HL-60 (cell line): Measurements from ENCODE around the gene CASQ1.

Experiments used
- DNase-seq, 2 experiments: peaks; one replicate each; pipeline ENCODE4 v3.0.0-alpha.2; 2010 to 2020; ENCODE audit warnings: low read depth in 1 of 2, low spot score in 1 of 2
- H3K27ac ChIP-seq: fragments of 250-450 bp; sonication (Bioruptor Pico); replicated peaks from 2 replicates; pipeline ENCODE4 v1.5.1; 2020; ENCODE audit warnings: mild to moderate bottlenecking, moderate library complexity
- H3K27me3 ChIP-seq: fragments of 250-450 bp; sonication (Bioruptor Pico); 2 replicates; pipeline ENCODE4 v1.5.1; 2021; ENCODE audit warnings: mild to moderate bottlenecking, moderate library complexity; ENCODE audit not compliant: insufficient read depth, poor library complexity, severe bottlenecking
- H3K4me3 ChIP-seq: replicated peaks from 2 replicates; pipeline ENCODE4 v1.5.1; 2011; ENCODE audit warnings: mild to moderate bottlenecking, control low read depth, low read length; ENCODE audit not compliant: insufficient read depth
- GABPA ChIP-seq: IDR thresholded peaks from 2 replicates; pipeline ENCODE4 v1.6.1; 2012; ENCODE audit warnings: low read depth
- POLR2AphosphoS5 ChIP-seq: IDR thresholded peaks from 2 replicates; pipeline ENCODE4 v1.6.1; 2012; ENCODE audit warnings: low read depth
- SPI1 ChIP-seq: IDR thresholded peaks from 2 replicates; pipeline ENCODE4 v1.6.1; 2012; ENCODE audit warnings: low read depth, mild to moderate bottlenecking, borderline replicate concordance
- long read RNA-seq: library from polyadenylated mRNA; unstranded; transcript quantifications from one replicate; pipeline ENCODE4 v2.0.0, GENCODE V29; 2020
- TF ChIP-seq, protein P1 (sequence below): IDR thresholded peaks from 2 replicates; pipeline ENCODE4 v1.6.1; 2012; ENCODE audit warnings: low read depth; ENCODE audit not compliant: insufficient replicate concordance
- TF ChIP-seq, protein P2 (sequence below): IDR thresholded peaks from one replicate; pipeline ENCODE4 v1.5.1; 2011; ENCODE audit warnings: low read length, control low read depth, inconsistent platforms; ENCODE audit not compliant: insufficient read depth

CASQ1 gene
- long read RNA-seq = 0 reads

DNA sequence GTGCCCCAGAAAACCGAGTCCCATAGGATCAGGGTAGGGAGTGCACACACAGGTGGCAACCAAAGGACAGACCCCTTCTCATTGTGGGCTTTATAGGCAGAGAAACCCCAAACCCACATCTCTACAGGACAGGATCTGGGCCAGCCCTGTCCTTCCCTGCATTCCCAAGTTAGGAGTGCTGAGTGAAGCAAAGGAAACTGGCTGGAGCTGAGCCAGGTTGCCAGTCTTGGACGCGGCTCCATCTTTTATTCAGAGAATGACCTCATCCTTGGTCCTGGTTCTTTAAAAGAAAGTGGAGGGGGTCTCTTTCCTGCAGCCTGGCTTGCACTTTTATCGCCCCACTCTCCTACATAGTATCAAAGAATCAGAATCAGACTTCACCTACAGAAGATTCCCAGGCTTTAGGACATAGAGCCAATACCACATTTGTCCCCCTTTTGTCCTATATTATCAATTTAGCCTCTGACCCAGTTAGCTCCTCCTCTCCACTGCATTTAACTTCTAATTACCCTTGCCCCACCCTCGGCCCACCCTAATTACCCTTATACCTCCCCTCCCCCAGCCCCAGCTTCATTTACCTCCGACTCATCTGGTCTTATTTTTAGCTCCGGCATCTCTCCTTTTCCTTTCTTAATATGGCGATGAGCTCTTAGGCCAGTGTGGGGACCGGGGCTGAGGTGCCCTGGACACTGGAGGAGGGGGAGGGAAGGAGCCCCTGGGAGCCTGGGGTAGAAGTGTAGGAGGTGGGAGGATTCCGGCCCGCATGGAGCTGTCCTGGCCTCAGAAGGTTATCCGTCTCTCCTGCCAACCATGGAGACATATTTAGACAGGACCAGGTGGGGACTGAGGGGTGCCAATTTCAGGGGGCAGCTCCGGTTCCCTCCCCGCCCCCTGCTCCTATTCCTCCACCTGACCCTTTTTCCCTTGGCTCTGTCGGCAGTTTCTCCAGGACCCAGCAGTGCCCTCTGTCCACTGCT is at the start of gene CASQ1:
Gene CASQ1 (plus strand): TSS at position 927 of the 977 bp plus-strand sequence. CDS start 177 bp downstream, outside the sequence.
- H3K27me3 ChIP-seq = no peaks in the 10 kb centered on the region
- DNase-seq = no peak
- no peak within 1 kb of the TSS for H3K27ac ChIP-seq
- no peak within 1 kb of the TSS for H3K4me3 ChIP-seq
- TF ChIP-seq SPI1 (no peak), GABPA (no peak)
- TF ChIP-seq, protein P1, sequence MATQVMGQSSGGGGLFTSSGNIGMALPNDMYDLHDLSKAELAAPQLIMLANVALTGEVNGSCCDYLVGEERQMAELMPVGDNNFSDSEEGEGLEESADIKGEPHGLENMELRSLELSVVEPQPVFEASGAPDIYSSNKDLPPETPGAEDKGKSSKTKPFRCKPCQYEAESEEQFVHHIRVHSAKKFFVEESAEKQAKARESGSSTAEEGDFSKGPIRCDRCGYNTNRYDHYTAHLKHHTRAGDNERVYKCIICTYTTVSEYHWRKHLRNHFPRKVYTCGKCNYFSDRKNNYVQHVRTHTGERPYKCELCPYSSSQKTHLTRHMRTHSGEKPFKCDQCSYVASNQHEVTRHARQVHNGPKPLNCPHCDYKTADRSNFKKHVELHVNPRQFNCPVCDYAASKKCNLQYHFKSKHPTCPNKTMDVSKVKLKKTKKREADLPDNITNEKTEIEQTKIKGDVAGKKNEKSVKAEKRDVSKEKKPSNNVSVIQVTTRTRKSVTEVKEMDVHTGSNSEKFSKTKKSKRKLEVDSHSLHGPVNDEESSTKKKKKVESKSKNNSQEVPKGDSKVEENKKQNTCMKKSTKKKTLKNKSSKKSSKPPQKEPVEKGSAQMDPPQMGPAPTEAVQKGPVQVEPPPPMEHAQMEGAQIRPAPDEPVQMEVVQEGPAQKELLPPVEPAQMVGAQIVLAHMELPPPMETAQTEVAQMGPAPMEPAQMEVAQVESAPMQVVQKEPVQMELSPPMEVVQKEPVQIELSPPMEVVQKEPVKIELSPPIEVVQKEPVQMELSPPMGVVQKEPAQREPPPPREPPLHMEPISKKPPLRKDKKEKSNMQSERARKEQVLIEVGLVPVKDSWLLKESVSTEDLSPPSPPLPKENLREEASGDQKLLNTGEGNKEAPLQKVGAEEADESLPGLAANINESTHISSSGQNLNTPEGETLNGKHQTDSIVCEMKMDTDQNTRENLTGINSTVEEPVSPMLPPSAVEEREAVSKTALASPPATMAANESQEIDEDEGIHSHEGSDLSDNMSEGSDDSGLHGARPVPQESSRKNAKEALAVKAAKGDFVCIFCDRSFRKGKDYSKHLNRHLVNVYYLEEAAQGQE = no peak
- TF ChIP-seq, protein P2, sequence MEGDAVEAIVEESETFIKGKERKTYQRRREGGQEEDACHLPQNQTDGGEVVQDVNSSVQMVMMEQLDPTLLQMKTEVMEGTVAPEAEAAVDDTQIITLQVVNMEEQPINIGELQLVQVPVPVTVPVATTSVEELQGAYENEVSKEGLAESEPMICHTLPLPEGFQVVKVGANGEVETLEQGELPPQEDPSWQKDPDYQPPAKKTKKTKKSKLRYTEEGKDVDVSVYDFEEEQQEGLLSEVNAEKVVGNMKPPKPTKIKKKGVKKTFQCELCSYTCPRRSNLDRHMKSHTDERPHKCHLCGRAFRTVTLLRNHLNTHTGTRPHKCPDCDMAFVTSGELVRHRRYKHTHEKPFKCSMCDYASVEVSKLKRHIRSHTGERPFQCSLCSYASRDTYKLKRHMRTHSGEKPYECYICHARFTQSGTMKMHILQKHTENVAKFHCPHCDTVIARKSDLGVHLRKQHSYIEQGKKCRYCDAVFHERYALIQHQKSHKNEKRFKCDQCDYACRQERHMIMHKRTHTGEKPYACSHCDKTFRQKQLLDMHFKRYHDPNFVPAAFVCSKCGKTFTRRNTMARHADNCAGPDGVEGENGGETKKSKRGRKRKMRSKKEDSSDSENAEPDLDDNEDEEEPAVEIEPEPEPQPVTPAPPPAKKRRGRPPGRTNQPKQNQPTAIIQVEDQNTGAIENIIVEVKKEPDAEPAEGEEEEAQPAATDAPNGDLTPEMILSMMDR = no peak

DNA sequence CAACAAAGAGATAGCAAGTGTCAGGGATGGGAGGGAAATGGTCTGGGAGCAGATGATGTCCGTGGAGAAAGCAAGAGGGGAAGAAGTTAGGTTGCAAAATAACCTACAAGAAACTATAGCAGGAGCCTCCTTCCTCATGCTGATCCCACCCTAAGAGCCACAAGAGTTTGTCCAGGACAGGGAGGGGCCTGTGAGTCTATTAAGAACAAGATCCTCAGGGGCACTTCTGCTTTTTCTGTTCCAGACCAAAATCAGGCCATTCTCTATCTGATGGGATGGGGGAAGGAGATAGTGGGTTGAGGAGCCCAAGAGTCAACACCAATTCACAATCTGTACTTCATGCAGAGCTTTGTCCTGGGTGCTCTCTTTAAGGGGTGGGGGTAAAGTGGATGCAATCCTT is 46.7 kb upstream of the CASQ1 start:
- TF ChIP-seq, protein P1 = no peak
- TF ChIP-seq SPI1 = peak; percentile 99
- Histone ChIP-seq H3K27me3 (no peaks in the 10 kb centered on the region), H3K27ac (no peak overlapping the region), H3K4me3 (no peak overlapping the region)
- peak in 1 of 2 experiments; percentile 71 for DNase-seq

DNA sequence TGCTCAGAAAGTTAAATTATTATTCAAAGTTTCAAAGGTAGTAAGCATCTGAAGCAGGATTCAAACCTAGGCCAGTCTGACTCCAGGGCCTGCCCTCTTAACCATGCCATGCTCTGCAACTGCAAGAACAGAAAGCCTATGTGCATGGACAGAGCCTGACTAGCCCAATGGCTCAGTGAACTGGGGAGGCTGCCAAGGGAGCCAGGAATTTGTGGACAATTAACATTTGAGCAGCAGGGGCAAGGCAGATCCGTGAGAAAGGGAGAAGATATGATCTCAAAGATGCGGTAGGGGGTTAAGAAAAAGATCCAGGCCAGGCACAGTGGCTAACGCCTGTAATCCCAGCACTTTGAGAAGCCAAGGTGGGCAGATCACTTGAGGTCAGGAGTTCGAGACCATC is 45.5 kb upstream of the CASQ1 start:
- DNase-seq = no peak
- H3K27me3 ChIP-seq = no peaks in the 10 kb centered on the region
- H3K4me3 ChIP-seq = no peak overlapping the region
- H3K27ac ChIP-seq = no peak overlapping the region
- TF ChIP-seq, protein P1 = no peak
- TF ChIP-seq SPI1 (no peak), GABPA (no peak), POLR2AphosphoS5 (no peak)
- TF ChIP-seq, protein P2 = no peak
